ENCODE data around the gene PPFIA1.

GRCh38 chr11:70233034-70233433, 37.5 kb upstream of the PPFIA1 start:
- no peak for TF ChIP-seq POLR2A (IDR thresholded peaks at IDR 0.05)
- TF ChIP-seq CTCF (IDR thresholded peaks at IDR 0.05) = no peak

Measured in right lobe of liver (tissue), 4 donors.